Lower leg skin (tissue), 4 donors: ENCODE measurements around the gene JMJD4. TPM values are rescaled to one million over a fixed set of nuclear protein-coding genes. Genes with fewer than 3 reads are reported as not detected.

ENCODE experiments used
- DNase-seq, 2 donors: peaks; one replicate each; pipeline ENCODE4 v3.0.0-alpha.2; 2019; ENCODE audit warnings: low spot score in 2 of 2
- H3K4me3 ChIP-seq: fragments of 200-600 bp; sonication (generic); 2 replicates; pipeline ENCODE4 v1.5.1; 2017; ENCODE audit warnings: mild to moderate bottlenecking, low read depth; ENCODE audit not compliant: poor library complexity, severe bottlenecking
- POLR2A ChIP-seq, 2 donors: fragments of 450-650 bp; IDR thresholded peaks; one replicate each; pipeline ENCODE4 v1.6.1; 2016 to 2017; ENCODE audit warnings: antibody characterized with exemption in 2 of 2, mild to moderate bottlenecking in 1 of 2, moderate library complexity in 1 of 2
- WGBS, 2 donors: methylation state at CpG; one replicate each; pipeline ENCODE4 v1.1.5; 2018; 5-methylcytosine and 5-hydroxymethylcytosine counted together
- intact Hi-C: fragments of 100-400 bp; cut with DNase I; formaldehyde crosslinking; loops from one replicate; pipeline ENCODE4 v1.15.0; 2023; ENCODE audit warnings: low total_unique reads
- total RNA-seq, 4 donors: library from RNA; depleted of rRNA; stranded (reverse); fragments of >200 nt; gene quantifications; one replicate each; pipeline ENCODE4 v1.1.0, GENCODE V29; 2016
- TF ChIP-seq, protein P1 (sequence below), 3 donors: fragments of 450-650 bp; IDR thresholded peaks; one replicate each; pipeline ENCODE4 v1.5.1; 2016; ENCODE audit warnings: antibody characterized with exemption in 3 of 3, mild to moderate bottlenecking in 3 of 3, moderate library complexity in 2 of 3

Gene JMJD4
- total RNA-seq, 4 donors from 2014 or later: 11.8 to 22.9 (median 14.6) TPM

DNA sequence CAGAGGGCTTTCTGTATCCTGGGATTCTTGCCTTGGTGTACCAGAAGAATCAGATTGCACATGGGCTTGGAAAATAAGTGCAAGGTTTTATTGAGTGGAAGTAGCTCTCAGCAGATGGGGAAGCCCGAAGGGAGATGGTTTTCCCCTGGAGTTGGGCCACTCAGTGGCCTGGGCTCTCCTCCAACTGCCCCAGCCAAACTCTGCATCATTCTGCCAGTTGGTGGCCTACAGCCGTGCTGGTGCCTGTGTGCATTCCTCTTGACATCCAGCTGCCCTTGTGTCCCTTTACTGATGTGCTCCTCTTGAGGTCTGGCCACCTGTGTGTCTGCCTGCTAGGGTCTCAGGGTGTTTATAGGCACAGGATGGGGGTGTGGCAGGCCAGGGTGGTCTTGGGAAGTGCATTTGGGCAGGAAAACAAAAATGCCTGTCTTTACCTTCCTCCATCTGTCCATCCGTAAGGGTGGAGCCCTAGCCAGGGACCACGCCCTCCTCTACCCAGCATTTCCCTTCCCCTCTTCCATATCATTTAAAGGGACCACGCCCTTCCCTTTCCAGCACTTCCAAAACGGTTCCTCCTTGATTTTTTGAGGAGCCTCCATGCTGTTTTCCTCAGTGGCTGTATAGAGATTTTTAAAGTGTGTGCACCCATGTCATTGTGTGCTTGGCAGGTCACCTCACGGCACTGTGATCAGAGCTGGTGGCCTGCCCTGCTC lies 19.1 kb upstream of the JMJD4 start:
- WGBS, 2 donors: 37 to 45% methylated on average over 7 of the region's 7 CpGs
- TF ChIP-seq POLR2A (IDR thresholded peaks at IDR 0.05): no peak
- TF ChIP-seq, protein P1, sequence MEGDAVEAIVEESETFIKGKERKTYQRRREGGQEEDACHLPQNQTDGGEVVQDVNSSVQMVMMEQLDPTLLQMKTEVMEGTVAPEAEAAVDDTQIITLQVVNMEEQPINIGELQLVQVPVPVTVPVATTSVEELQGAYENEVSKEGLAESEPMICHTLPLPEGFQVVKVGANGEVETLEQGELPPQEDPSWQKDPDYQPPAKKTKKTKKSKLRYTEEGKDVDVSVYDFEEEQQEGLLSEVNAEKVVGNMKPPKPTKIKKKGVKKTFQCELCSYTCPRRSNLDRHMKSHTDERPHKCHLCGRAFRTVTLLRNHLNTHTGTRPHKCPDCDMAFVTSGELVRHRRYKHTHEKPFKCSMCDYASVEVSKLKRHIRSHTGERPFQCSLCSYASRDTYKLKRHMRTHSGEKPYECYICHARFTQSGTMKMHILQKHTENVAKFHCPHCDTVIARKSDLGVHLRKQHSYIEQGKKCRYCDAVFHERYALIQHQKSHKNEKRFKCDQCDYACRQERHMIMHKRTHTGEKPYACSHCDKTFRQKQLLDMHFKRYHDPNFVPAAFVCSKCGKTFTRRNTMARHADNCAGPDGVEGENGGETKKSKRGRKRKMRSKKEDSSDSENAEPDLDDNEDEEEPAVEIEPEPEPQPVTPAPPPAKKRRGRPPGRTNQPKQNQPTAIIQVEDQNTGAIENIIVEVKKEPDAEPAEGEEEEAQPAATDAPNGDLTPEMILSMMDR (IDR thresholded peaks at IDR 0.05): no peak
- intact Hi-C loops: no loop called here
- no peak for DNase-seq
- no peak overlapping the region for H3K4me3 ChIP-seq

DNA sequence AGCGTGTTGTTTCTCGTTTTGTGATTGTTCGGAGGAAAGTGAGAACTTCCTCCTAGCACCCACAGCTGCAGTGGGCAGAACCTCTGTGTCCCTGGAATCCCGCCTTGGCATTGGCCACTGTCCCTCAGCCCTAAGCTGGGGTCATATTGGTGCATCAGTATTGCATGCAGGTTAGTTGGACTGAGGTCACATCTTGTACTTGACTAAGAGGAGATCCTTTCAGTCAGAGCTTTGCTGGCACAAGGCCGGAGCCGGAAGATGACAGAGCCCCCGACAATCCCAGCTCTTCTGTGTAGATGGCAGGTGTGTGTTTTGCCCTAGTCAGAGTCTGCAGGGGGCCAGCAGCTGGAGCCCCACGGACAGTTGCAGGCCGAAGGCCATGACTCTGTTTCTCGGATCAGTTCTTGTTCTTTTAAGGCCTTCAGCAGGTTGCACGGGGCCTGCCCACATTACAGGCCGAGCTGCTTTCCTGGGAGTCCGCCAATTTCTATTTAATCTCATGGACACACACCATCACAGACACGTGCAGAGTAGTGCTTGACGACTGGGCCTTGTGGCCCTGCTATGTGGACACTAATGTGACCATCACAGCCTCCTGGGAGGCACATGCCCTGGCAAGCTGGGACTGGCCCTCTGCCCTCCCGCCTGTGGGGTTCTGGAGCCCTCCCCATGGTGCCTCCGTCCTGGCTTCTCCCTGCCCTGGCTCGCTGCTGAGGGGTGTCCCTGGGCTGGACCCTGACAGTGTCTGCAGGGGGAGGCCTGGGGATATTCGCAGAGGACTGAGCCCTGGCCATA lies 15.0 kb upstream of the JMJD4 start:
- DNase-seq: no peak
- no peak overlapping the region for H3K4me3 ChIP-seq
- TF ChIP-seq, protein P1 (IDR thresholded peaks at IDR 0.05): no peak
- TF ChIP-seq POLR2A (IDR thresholded peaks at IDR 0.05): no peak
- intact Hi-C loops: no loop called here
- WGBS, 2 donors: 82 to 87% methylated on average over 19 of the region's 19 CpGs

DNA sequence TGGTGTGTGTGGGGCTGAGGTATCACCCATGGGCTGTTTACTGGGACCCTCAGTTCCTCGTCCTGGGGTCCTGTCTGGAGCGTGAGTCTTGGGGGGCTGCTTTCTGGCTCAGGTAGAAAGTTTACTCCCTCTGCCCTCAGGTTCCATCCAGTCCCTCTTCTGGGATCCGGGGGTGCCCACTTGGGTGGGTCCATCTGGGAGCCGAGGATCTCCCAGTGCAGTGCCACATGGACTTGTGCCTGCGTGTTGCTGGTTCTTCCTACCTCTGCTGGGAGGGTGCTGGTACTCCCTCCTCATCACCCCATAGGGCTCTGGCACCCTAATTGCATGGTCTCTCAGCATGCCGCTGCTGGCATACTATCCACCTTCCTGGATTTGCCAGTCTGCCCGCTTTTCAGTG lies 14.1 kb upstream of the JMJD4 start:
- no peak for TF ChIP-seq POLR2A (IDR thresholded peaks at IDR 0.05)
- TF ChIP-seq, protein P1 (IDR thresholded peaks at IDR 0.05): no peak
- 79 to 94% methylated on average over 7 of the region's 7 CpGs for WGBS, 2 donors
- no peak overlapping the region for H3K4me3 ChIP-seq
- intact Hi-C loops: no loop called here
- no peak for DNase-seq

DNA sequence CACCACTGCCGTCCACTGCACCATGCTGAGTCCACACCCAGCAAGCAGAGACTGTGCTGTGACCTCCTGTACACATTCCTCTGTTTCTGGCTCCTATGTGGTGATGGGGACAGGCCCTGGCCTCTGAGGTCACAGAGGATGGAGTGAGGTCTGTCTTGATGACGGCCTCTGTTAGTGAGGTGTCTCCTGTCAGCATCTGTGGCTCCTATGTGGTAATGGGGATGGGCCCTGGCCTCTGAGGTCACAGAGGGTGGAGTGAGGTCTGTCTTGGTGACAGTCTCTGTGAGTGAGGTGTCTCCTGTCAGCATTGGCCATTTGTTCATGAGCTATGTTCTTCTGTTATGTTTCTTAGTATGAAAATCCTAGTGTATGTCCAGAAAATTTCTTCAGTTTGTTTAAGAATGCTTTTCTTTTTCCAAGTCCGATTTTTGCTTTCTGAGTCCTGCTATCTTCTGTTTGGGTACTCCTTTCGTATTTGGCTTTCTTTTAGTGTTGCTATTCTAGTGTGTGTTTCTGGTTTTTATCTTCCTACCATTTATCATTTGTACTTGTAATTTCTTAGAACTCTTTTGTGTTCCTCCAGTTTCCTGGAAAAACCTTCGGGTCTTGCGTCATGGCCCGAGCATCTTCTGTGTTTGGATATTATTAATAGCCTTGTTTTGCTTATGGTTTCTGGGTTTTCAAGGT lies 13.5 kb upstream of the JMJD4 start:
- TF ChIP-seq, protein P1 (IDR thresholded peaks at IDR 0.05): no peak
- no peak for TF ChIP-seq POLR2A (IDR thresholded peaks at IDR 0.05)
- no peak for DNase-seq

DNA sequence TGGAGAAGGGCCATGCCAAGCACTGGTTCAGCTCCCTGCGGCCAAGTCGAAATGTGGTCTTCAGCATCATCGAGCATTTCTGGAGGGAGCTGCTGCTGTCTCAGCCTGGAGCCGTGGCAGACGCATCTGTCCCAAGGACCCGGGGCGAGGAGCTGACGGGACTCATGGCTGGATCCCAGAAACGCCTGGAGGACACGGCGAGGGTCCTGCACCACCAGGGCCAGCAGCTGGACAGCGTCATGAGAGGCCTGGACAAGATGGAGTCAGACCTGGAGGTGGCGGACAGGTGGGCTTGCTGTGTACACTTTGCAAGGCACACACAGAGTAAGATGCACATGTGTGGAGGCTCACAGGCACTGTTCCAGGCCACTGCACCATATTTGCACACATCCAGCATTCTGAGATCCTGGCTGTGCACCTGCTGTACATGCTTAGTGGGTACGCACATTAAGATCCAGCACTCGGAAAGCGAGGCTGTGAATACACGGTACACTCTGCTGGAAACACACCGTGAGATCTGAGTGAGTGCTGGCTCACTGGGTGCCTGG lies 12.9 kb upstream of the JMJD4 start:
- no peak for TF ChIP-seq POLR2A (IDR thresholded peaks at IDR 0.05)
- TF ChIP-seq, protein P1 (IDR thresholded peaks at IDR 0.05): no peak
- H3K4me3 ChIP-seq: no peak overlapping the region
- intact Hi-C loops: no loop called here
- 93 to 95% methylated on average over 13 to 18 of the region's 18 CpGs for WGBS, 2 donors
- DNase-seq: no peak

More for the DNA sequence above, 13.5 kb upstream of the JMJD4 start:
- no peak overlapping the region for H3K4me3 ChIP-seq
- intact Hi-C loops: no loop called here
- WGBS, 2 donors: 70 to 79% methylated on average over 7 of the region's 7 CpGs
